OCI-LY7 (cell line): ENCODE measurements around the gene ERICH2. TPM values are rescaled to one million over a fixed set of nuclear protein-coding genes. Genes with fewer than 3 reads are reported as not detected.

Experiments used
- BruUV-seq: library from RNA; stranded (reverse); fragments of 400-500 nt; replicated peaks from 2 replicates; lab custom pipeline; 2021; lab: Mats Ljungman, UMichigan
- CTCF ChIA-PET: fragments of 300-600 bp; sonication (Branson Sonifier 250); formaldehyde crosslinking; loops from one replicate; lab custom pipeline; 2022; ENCODE audit warnings: antibody characterized with exemption; ENCODE audit not compliant: unreplicated experiment; lab: Charles Lee
- POLR2A ChIA-PET: fragments of 300-600 bp; sonication (Branson Sonifier 250); formaldehyde crosslinking; loops from one replicate; lab custom pipeline; 2022; ENCODE audit warnings: antibody characterized with exemption; lab: Charles Lee
- DNase-seq: peaks from one replicate; pipeline ENCODE4 v3.0.0-alpha.2; 2015; ENCODE audit warnings: low spot score
- H2AFZ ChIP-seq: fragments of 200-600 bp; sonication (generic), shearing (Covaris generic); 2 replicates; pipeline ENCODE4 v1.6.1; 2014; ENCODE audit warnings: mild to moderate bottlenecking, antibody characterized with exemption, low read length, moderate library complexity
- H3K27ac ChIP-seq: fragments of 200-600 bp; sonication (generic); 2 replicates; pipeline ENCODE4 v1.5.1; 2014; ENCODE audit warnings: mixed run types, low read depth, mild to moderate bottlenecking, moderate library complexity, low read length, inconsistent platforms; ENCODE audit not compliant: poor library complexity, severe bottlenecking
- H3K36me3 ChIP-seq: fragments of 200-600 bp; sonication (generic); 2 replicates; pipeline ENCODE4 v1.6.1; 2014; ENCODE audit warnings: mild to moderate bottlenecking, antibody characterized with exemption, low read length, moderate library complexity, mixed read lengths; ENCODE audit not compliant: insufficient read depth
- H3K4me1 ChIP-seq: fragments of 200-600 bp; sonication (generic); 2 replicates; pipeline ENCODE4 v1.5.1; 2014; ENCODE audit warnings: mild to moderate bottlenecking, low read length; ENCODE audit not compliant: insufficient read depth, poor library complexity, severe bottlenecking
- H3K4me2 ChIP-seq: fragments of 200-600 bp; sonication (generic); 2 replicates; pipeline ENCODE4 v1.6.1; 2014; ENCODE audit warnings: mild to moderate bottlenecking, low read length
- H3K4me3 ChIP-seq: fragments of 200-600 bp; sonication (generic); 2 replicates; pipeline ENCODE4 v1.5.1; 2014; ENCODE audit warnings: mild to moderate bottlenecking, low read depth, low read length; ENCODE audit not compliant: poor library complexity, severe bottlenecking
- H3K79me2 ChIP-seq: fragments of 200-600 bp; sonication (generic); 2 replicates; pipeline ENCODE4 v1.6.1; 2016; ENCODE audit warnings: low read depth, mild to moderate bottlenecking, low read length, moderate library complexity, mixed read lengths; ENCODE audit not compliant: insufficient read depth
- H3K9me2 ChIP-seq: fragments of 200-600 bp; sonication (generic); 2 replicates; pipeline ENCODE4 v1.6.1; 2016; ENCODE audit warnings: mild to moderate bottlenecking, low read length, mixed read lengths; ENCODE audit not compliant: insufficient read depth
- H3K9me3 ChIP-seq: fragments of 200-600 bp; sonication (generic); 2 replicates; pipeline ENCODE4 v1.6.1; 2014; ENCODE audit warnings: mild to moderate bottlenecking, mixed run types, low read length, mixed read lengths
- H4K20me1 ChIP-seq: fragments of 200-600 bp; sonication (generic); 2 replicates; pipeline ENCODE4 v1.6.1; 2014; ENCODE audit warnings: mild to moderate bottlenecking, antibody characterized with exemption, low read length, moderate library complexity, mixed read lengths; ENCODE audit not compliant: insufficient read depth
- EZH2phosphoT487 ChIP-seq: fragments of 200-600 bp; sonication (generic); IDR thresholded peaks from 2 replicates; pipeline ENCODE4 v1.6.1; 2018; ENCODE audit warnings: low read depth, borderline replicate concordance, mild to moderate bottlenecking, mixed run types, antibody characterized with exemption, low read length, moderate library complexity, mixed read lengths
- intact Hi-C: fragments of 100-400 bp; cut with micrococcal nuclease; formaldehyde crosslinking; loops from one replicate; pipeline ENCODE4 v1.10.0; 2022; ENCODE audit not compliant: unreplicated experiment
- total RNA-seq, 2 experiments: library from RNA; depleted of rRNA in 1 of 2; stranded (reverse); fragments of >200 nt in 1 of 2; shearing (Covaris generic) in 1 of 2; gene quantifications; 2 replicates each; pipeline ENCODE4 v1.2.3, GENCODE V29; 2014 to 2022
- TF ChIP-seq, protein P1 (sequence below): fragments of 200-600 bp; sonication (generic); conservative IDR thresholded peaks from 2 replicates; pipeline ENCODE4 v1.5.1; 2014; ENCODE audit warnings: mild to moderate bottlenecking, antibody characterized with exemption, low read length, moderate library complexity, mixed read lengths

Gene ERICH2
- total RNA-seq, 2 experiments from 2014 or later, result not detected

DNA sequence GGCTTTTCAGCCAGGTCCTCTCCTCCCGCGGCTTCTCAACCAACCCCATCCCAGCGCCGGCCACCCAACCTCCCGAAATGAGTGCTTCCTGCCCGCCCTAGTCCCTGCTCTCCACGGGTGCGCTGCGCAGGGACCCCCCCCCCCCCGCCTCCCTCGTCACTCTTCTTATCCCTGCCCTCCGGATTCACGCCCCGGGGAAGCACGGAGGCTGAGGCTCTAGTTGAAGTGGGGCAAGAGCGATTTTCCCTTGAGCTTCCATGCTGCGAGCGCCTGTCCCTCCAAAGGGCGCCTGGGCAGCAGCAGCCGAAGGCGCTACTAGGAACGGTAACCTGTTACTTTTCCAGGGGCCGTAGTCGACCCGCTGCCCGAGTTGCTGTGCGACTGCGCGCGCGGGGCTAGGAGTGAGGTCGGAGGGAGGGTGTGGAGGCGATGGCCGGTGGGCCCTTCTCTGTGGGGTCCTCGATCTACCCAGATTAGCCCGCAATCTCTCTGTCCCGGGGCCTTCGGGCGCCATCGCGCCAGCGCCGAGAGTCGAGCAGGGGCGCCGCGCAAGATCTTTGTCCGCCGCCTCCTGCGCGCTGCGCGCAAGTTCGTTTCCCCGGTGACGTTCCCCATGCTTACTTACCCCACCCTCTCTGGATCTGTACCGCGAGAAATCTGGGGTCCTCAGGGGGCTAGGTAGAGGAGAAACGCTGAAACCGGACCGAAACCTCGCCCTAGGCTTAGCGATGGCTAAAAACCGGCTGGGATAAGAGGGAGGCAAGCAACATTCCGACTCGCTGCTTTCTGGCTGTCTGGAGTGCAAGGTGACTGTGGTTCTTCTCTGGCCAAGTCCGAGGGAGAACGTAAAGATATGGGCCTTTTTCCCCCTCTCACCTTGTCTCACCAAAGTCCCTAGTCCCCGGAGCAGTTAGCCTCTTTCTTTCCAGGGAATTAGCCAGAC is 47.2 kb downstream of the ERICH2 start:
- Histone ChIP-seq H3K4me3 (no peak overlapping the region), H3K4me2 (no peak overlapping the region), H2AFZ (no peak overlapping the region), H3K36me3 (no peaks in the 10 kb centered on the region), H3K79me2 (no peaks in the 10 kb centered on the region), H4K20me1 (no peaks in the 10 kb centered on the region), H3K27ac (no peak overlapping the region), H3K4me1 (no peaks in the 10 kb centered on the region), H3K9me2 (no peaks in the 10 kb centered on the region), H3K9me3 (no peaks in the 10 kb centered on the region)
- no peak for TF ChIP-seq EZH2phosphoT487
- TF ChIP-seq, protein P1, sequence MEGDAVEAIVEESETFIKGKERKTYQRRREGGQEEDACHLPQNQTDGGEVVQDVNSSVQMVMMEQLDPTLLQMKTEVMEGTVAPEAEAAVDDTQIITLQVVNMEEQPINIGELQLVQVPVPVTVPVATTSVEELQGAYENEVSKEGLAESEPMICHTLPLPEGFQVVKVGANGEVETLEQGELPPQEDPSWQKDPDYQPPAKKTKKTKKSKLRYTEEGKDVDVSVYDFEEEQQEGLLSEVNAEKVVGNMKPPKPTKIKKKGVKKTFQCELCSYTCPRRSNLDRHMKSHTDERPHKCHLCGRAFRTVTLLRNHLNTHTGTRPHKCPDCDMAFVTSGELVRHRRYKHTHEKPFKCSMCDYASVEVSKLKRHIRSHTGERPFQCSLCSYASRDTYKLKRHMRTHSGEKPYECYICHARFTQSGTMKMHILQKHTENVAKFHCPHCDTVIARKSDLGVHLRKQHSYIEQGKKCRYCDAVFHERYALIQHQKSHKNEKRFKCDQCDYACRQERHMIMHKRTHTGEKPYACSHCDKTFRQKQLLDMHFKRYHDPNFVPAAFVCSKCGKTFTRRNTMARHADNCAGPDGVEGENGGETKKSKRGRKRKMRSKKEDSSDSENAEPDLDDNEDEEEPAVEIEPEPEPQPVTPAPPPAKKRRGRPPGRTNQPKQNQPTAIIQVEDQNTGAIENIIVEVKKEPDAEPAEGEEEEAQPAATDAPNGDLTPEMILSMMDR, result no peak
- ChIA-PET CTCF (no interaction called here), POLR2A (no interaction called here)
- intact Hi-C loops, result loop anchor here (10.0 kb wide), 2 partner anchors 413 to 883 kb away; no protein-coding TSS in a partner anchor
- DNase-seq, result no peak
- no TSS peak for BruUV-seq

DNA sequence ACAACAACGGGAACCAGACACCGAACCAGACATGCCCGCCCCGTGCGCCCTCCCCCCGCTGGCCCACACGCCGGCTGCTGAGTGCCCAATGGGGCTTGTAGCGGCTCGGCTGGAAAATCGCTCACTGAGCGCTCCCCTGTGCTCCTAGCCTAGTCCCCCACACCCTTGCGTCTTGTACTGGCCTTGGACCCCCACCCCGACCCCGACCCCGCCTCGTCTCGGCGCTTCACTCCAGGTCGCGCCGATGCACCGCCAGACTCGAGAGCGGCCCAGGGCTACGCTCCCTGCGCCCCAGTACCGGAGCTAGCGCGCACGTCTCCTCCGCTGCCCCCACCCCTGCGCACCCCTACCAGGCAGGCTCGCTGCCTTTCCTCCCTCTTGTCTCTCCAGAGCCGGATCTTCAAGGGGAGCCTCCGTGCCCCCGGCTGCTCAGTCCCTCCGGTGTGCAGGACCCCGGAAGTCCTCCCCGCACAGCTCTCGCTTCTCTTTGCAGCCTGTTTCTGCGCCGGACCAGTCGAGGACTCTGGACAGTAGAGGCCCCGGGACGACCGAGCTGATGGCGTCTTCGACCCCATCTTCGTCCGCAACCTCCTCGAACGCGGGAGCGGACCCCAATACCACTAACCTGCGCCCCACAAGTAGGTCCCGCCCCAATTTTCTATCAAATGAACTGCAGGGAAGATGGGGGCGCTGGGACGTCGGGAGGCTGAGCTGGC is 48.0 kb downstream of the ERICH2 start:
- Histone ChIP-seq H3K9me3 (no peaks in the 10 kb centered on the region), H4K20me1 (no peaks in the 10 kb centered on the region), H3K79me2 (no peaks in the 10 kb centered on the region), H3K4me3 (no peak overlapping the region), H3K36me3 (no peaks in the 10 kb centered on the region), H3K4me1 (no peaks in the 10 kb centered on the region), H3K27ac (no peak overlapping the region), H2AFZ (no peak overlapping the region), H3K4me2 (no peak overlapping the region), H3K9me2 (no peaks in the 10 kb centered on the region)
- intact Hi-C loops, result loop anchor here (10.0 kb wide), 2 partner anchors 413 to 883 kb away; no protein-coding TSS in a partner anchor
- ChIA-PET POLR2A (interaction anchor here (0.5 kb wide), 1 partner anchor 481 kb away, joined by 3 read pairs; no protein-coding TSS in a partner anchor), CTCF (no interaction called here)
- TF ChIP-seq, protein P1, result no peak
- no peak for TF ChIP-seq EZH2phosphoT487
- BruUV-seq, result no TSS peak
- no peak for DNase-seq
